GM18498 (cell line): ENCODE data around the gene CYP3A5.
"Not testable (repeated sequence)": the region's sequence is repeated elsewhere in the genome, so short reads cannot be mapped to it uniquely, and the experiment has no call there.

Experiments
- ATAC-seq: cut with Tn5 transposase; IDR thresholded peaks from one replicate; pipeline ENCODE4 v1.9.1; 2021; ENCODE audit warnings: mild to moderate bottlenecking, moderate library complexity; ENCODE audit not compliant: unreplicated experiment

The CYP3A5 gene

DNA sequence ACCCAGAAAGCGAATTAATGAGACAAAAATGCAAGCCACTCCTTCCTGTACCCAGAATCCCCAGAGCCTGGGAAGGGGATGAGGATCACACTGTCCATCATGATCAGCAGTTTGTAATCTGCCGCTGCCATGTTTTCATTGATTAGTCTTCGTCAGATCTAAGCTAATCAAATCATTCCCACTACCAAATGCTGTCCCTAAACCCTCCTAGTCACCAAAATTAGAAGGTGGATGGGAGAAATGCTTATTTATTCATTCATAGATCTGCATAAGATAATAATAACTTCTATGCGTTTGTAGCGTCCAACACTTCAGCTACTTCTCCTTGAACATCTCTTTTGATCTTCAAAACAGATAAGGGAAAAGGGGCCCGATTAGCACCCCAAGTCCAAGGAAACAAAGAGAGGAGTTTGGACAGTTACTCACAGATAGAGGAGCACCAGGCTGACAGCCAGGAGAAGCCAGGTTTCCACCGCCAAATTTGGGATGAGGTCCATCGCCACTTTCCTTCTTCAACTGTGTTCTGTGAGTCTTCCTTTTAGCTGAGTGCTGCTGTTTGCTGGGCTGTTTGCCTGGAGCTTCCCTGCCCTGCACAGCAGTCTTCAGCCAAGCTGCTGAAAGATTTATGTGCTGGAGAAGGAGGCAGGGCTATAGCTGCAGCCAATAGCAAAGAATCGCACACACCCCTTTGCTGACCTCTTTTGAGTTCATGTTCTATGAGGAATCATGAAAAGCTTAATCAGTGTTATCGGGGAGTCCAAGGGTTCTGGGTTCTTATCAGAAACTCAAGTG is at the start of gene CYP3A5:
Gene CYP3A5 (minus strand): TSS at position 597 of the 792 bp plus-strand sequence. CDS start 100 bp downstream, at position 497.
- no peak for ATAC-seq

DNA sequence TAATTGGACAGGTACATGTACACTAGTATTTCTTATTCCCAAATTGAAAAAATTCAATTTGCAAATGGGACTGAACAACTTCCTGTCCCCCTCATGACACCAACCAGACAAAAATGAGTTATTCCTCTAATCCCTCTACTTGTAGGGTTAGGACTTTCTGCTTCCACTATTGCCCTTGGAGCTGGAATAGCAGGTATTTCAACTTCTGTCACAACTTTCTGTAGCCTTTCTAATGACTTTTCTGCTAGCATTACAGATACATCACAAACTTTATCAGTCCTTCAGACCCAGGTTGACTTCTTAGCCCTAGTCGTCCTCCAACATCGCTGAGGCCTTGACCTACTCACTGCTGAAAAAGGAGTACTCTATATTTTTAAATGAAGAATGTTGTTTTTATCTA is 48.8 kb upstream of the CYP3A5 start:
- ATAC-seq = no peak

DNA sequence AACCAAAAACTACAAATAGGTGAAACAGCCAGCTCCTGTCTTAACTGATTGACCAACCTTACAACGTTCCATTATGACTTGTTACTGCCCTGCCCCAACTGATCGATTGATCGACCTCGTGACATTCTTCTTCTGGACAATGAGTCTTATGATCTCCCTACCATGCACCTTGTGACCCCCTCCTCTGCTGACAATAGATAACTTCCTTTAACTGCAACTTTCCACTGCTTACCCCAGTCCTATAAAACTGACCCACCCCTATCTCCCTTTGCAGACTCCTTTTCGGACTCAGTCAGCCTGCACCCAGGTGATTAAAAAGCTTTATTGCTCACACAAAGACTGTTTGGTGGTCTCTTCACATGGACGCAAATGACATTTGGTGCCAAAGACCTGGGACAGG is 43.4 kb upstream of the CYP3A5 start:
- not testable (repeated sequence) for ATAC-seq

DNA sequence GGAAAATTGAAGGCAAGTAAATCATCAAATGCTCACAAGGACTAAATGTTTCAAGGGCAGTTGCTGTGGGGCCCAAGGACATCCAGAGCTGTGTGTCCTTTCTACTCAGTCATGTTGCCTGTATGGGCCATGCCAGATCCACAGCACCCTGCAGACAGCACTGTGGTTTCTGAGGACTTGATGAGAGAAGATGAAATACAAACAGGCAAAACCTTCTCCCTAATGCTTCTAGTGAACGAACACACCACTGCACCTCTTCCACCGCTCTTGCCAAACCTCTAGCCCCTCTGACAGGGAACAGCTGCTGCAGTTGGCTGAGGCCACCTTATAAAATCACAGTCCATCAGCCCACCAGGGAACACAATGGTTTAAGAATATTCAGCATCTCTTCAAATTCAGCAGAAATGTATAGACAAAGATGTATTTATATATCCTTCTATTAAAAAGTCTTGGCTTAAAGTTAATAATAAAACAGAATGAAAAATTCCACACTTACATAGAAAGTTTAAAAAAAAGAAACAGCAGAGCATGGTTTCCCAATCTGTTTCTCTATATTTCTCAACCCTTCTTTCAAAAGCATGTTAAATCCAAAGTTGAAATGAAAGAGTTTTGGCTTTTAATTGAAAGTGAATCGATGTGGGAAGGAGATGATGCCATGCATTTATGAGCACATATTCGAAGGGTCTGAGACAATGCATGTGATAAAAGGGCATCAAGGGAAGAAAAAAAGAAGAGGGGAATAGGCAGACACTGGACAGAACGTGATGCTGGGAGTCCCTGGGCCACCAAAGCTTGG is 41.2 kb upstream of the CYP3A5 start:
- no peak for ATAC-seq

DNA sequence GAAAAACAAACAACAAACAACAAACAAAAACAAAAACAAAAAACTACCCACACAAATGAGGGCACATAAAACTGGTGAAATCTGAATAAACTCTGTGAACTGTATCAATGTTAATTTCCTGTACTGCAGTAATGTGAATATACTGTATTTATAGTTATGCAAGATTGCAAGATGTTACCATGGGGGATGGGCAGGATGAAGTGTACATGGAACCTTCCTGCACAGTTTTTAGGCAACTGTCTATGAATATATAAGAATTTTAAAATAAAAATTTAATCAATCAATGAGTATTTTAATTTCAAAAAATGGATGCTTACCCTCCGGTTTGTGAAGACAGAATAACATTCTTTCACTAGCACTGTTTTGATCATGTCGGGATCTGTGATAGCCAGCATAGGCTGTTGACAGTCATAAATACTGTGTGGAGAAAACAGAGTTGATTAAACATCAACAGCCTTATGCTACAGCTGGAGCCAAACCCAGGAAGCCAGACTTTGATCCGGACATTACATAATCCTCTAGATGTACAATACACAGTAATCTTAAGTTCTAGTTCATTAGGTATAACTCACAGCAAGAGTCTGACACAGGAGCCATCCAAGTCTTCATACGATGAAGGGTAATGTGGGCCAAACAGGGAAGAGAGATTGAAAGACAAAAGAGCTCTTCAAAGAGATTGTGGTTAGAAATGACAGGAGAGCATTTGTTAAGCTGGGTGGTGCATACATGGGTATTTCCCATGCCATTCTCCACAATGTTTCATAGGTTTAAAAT is 40.4 kb upstream of the CYP3A5 start:
- ATAC-seq = no peak

DNA sequence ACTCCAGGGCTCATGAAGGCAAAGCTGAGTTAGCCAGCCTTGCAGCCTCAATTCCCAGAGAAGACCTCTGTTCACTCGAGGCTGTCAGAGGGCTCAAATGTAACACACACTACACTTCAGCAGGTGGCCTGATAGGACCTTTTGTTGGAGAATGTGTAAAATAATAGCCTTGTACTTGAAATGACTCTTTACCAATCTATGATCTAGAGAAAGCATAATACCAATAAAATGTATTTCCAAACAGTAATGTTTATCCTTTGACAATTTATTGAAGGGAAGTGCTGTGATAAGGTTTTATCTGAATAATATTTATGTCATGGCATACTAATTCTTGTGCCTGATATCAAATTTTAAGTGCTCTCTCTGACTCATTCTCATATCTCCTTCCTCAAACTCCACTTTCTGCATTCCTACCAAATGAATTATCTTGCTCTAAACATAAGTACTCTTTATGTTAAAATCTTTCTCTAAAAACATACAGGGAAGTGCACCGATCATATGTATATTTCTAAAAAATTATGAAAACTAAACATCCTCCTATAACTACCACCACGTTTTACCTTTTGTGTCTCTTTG is 34.3 kb upstream of the CYP3A5 start:
- no peak for ATAC-seq

DNA sequence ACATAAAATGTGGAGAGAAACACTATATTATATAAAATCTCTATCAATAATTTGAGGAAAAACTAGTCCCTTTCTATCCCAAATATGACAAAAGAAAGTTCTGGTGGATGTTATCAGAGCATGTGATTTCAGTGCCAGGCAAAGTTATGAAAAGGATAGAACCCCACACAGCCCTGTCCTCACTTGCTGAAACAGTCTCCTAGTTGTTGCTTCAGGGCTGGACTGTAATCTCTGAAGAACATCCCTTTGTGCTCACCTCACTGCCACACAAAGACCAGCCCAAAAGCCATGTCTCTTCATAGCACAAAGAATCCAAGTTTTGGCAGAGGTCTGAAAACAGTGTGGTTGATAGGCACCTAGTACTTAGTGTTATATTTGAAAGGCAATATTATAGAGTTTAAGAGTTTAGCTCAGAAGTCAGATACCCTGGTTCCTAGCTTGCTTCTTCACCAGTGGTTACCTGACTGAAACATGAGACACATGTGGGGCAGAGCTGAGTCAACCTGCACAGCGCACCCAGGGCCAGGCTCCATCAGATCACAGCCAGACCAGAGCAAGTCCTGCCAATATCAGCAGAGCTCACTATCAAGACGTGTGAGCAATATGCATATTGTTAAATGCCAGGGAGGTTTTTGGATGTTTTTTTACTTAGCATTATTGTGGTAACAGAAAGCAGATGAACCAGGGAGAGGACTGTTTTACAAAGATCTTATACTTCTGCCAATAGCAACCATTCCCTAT is 30.2 kb upstream of the CYP3A5 start:
- no peak for ATAC-seq

DNA sequence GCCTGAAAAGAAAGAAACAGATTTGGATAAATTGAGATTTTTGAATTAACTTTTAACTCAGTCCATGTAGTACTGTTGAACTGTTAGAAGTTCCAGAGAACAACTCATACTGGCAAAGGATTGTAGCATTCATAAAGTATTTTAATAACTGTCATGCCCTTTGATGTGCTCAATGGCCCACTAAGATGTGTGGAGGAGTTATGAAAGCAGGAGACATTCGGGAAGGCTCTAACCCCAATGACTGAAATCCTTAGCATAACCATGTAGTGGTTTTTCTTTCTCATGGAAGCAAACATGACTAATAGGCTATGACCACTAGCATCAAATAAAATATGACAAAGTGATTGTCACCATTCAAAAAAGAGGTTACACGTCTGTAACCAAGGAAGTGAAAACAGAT is 29.5 kb upstream of the CYP3A5 start:
- ATAC-seq = no peak

DNA sequence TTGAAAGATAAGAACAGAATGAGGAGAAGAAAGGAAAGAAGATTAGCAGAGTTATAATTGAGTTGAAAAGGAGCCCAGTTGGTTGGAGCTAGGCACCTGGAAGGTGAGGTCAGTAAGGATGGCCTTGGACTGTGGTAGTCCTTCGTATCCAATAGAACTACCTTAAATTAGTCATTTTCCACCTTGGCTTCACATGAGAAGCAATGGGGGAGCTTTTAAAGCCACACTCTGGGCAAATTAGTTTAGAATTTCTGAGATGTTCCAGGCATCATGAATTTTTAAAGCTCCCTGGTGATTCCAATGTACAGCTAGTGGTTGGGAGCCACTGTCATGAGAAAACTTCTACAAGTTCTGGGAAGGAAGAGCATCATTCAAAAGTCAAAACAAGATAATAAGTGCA is 27.3 kb upstream of the CYP3A5 start:
- no peak for ATAC-seq

DNA sequence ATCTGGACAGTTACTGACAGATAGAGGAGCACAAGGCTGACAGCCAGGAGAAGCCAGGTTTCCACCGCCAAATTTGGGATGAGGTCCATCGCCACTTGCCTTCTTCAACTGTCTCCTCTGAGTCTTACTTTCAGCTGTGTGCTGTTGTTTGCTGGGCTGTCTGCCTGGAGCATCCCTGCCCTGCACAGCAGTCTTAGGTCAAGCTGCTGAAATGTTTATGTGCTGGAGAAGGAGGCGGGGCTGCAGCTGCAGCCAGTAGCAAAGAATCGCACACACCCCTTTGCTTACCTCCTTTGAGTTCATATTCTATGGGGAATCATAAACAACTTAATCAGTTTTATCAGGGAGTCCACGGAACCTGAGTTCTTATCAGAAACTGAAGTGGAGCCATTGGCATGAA is 20.1 kb upstream of the CYP3A5 start:
- ATAC-seq = no peak

DNA sequence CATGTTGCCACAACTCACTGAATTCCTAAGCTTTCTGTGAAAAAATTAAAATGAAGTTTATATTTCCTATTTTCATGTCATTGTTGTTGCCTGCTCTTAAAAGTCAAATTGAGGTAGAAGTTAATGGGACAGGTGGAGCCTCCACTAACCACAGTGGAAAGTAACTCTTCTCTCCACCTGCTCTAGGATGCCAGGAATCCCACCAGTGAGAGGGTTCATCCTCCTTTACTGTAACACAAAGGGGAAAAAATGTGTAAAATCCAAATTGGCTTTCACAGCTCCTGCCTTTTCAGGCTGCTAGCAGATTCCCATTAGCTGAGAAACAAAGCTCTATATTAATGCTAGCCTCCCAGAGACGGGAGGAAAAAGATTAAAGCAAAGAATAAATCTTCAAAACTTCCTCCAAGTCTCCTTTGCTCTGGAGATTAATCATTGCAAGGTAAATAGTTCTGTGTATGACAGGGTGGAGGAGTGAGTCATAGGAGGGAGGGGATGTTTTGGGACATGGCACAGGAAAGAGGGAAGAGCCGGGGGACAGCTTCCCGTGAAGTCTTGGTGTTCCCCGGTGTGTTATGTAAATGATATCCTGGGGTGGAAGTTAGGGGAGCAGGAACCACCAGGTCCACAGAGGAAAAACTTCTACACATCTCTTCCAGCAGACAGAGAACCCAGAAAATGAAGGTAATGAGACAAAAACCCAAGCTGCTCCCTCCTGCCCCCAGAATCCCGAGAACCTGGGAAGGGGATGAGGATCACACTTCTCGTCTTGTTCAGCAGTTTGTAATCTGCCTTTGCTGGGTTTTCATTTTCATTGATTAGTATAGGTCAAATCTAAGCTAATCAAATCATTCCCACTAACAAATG is 19.3 kb upstream of the CYP3A5 start:
- ATAC-seq = not testable (repeated sequence)

DNA sequence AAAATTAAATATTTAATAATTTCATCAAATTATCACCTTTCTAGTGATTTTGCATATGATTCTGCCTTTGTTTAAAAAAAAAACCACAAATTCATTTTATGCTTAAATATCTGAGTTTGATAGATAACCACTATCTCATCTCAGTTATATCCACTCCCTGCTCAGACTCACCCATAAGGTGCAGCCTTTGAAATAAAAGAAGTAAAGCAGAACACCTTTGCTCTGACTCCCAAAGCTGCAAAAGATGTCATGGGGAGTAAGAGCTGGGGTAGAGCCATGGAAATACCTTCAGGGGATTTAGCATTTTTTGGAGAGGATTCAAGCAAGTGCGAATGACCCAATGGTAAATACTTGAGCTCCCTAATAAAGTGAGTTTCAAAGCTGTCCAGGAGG is 15.1 kb upstream of the CYP3A5 start:
- ATAC-seq = no peak

DNA sequence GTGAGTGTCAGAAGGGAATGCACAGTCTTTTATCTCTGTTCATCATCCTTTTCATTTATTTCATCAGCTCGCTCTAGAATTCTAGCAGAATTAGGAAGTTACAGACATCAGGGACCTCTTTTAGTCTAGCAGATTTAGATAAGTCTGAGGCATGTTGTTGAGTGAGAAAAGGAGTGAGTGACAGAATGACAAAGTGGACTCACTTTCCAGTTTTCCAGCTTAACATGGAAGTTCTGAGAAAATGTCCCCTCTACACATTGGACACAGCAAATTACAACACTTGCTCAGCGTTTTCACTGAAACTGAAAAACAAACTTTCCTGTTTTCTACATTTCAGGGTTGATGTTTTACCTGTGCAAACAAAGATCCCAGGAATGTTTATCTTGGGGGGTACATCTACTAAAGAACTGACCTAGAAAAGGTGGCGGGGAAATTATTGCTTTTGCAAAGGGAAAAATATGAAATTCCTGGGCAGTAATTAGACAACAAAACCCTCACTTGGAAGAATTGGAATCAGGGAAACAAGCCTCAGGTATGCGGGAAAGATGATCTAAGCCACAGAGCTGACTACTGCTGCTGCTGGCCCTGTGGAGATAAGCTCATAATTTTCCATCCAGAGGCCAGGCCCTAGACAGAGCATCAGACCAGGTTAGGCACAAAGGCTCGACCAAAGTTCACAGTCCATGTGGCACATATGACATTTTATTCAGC is 14.6 kb upstream of the CYP3A5 start:
- ATAC-seq = no peak

DNA sequence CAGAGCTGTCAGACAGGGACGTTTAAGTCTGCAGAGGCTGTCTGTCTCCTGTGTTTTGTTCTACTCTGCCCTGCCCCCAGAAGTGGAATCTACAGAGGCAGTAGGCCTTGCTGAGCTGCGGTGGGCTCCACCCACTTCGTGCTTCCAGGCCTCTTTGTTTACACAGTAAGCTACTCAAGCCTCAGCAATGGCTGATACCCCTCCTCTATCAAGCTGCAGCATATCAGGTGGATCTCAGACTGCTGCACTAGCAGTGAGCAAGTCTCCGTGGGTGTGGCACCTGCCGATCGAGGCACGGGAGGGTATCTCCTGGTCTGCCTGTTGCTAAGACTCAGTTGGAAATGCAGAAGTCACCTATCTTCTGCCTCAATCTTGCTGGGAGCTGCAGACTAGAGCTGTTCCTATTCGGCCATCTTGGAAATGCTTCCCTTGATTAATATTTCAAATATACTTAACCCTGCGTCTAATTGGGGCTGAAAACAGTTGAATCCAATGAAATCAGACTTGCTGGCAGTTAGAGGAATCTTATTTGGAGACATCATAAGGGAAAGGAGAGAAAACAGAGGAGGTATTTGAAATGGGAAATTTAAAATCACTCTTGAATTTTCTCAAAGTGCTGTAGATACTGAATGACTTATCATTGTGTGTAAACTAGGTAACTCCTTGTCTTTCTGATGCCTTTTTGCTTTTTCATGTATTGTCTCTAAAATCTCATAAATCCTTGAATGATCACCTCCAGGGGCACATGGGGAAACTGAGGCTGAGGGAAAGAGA is 13.8 kb upstream of the CYP3A5 start:
- no peak for ATAC-seq

DNA sequence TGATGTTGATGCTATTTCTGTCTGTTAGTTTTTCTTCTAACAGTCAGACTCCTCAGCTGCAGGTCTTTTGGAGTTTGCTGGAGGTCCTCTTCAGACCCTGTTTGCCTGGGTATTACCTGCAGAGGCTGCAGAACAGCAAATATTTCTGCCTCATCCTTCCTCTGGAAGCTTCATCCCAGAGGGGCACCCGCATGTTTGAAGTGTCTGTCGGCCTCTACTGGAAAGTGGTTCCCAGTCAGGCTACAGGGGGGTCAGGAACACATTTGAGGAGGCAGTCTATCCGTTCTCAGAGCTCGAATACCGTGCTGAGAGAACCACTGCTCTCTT is 13.3 kb upstream of the CYP3A5 start:
- ATAC-seq = no peak

DNA sequence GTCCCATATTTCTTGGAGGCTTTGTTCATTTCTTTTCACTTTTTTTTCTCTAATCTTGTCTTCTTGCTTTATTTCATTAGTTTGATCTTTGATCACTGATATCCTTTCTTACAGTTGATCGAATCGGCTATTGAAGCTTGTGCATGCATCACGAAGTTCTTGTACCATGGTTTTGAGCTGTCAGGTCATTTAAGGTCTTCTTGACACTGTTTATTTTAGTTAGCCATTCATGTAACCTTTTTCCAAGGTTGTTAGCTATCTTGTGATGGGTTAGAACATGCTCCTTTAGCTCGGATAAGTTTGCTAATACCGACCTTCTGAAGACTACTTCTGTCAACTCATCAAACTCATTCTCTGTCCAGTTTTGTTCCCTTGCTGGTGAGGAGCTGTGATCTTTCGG is 12.8 kb upstream of the CYP3A5 start:
- ATAC-seq = not testable (repeated sequence)

DNA sequence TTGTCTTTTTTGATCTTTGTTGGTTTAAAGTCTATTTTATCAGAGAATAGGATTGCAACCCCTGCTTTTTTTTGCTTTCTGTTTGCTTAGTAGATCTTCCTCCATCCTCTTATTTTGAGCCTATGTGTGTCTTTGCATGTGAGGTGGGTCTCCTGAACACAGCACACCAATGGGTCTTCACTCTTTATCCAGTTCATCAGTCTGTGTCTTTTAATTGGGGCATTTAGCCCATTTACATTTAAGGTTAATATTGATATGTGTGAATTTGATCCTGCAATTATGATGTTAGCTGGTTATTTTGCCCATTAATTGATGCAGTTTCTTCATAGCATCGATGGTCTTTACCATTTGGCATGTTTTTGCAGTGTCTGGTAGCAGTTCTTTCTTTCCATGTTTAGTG is 11.9 kb upstream of the CYP3A5 start:
- ATAC-seq = not testable (repeated sequence)

DNA sequence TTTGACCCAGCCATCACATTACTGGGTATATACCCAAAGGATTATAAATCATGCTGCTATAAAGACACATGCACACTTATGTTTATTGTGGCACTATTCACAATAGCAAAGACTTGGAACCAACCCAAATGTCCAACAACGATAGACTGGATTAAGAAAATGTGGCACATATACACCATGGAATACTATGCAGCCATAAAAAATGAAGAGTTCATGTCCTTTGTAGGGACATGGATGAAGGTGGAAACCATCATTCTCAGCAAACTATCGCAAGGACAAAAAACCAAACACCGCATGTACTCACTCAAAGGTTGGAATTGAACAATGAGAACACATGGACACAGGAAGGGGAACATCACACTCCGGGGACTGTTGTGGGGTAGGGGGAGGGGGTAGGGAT is 11.1 kb upstream of the CYP3A5 start:
- ATAC-seq = not testable (repeated sequence)
